ENCODE results near the gene CDK6. TPM values are rescaled to one million over a fixed set of nuclear protein-coding genes. Genes with fewer than 3 reads are reported as not detected.
A peak's percentile ranks its signal among the peaks of the same experiment; 100 is the strongest.

Gene CDK6
- total and polyA plus RNA-seq, 9 of the 15 experiments (the other 6 are each of a cell fraction or from before 2014, with no cell fraction given), result 7.6 to 109 (median 44.4) TPM

DNA sequence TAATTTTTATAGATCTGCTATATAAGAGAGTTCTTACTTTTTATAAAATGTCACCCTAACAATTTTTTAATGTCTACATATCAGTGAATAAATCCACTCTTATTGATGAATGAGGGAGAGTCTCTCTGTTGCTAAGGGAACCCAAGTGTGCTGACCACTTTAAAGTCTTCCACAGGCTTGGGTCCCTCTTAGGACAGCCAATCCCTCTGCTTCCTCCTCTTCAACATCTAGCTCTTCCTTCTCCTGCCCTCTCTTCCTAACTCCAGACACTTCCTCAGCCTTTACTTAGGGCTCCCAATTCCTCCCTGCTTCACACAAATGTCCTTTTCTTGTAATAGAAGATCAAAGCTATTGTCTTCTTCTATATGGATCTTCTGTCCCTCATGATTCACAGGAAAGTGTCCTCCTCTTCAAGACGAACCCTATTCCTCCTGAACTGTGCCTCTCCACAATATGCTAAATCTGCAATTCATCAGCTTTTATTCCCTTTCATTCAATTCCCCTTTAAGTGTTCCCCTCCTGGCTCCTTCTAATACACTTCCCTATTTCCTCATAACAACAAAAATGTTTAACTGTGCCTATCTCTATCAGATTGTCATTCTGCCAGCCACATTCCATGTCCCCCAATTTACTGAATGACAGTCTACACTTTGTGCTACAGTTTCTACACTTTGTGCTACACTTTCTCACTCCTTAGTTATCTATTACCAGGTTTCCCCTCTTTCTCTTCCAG is 37.7 kb downstream of the CDK6 start:
- Histone ChIP-seq H4K20me1 (replicated peaks; ENCODE audit: control insufficient read depth, insufficient read depth, low read length) (no peaks in the 10 kb centered on the region; the same call in 1 of the 2 replicates), H3K4me3 (no peak overlapping the region), H3K79me2 (ENCODE audit: control insufficient read depth, insufficient read depth, low read length) (peaks cover 86% of the 10 kb centered on the region), H3K4me2 (ENCODE audit: insufficient read depth, low read length) (no peak overlapping the region), H3K27ac (ENCODE audit: extremely low read depth, low read depth, low read length) (no peak overlapping the region), H3K27me3 (ENCODE audit: control insufficient read depth in 2 of 2, insufficient read depth in 2 of 2, low read length in 2 of 2) (no peaks in the 10 kb centered on the region), H3K36me3 (ENCODE audit: control insufficient read depth, insufficient read depth, low read length) (no peaks in the 10 kb centered on the region; the same call in 2 of the 3 replicates), H3K9me3 (replicated peaks; ENCODE audit: control insufficient read depth, insufficient read depth, low read depth, low read length) (no peaks in the 10 kb centered on the region), H3K9me1 (ENCODE audit: control insufficient read depth, insufficient read depth, low read length) (no peaks in the 10 kb centered on the region), H3K9ac (ENCODE audit: insufficient read depth in 1 of 2, low read depth in 2 of 2, low read length in 2 of 2) (no peak overlapping the region), H2AFZ (ENCODE audit: low read depth, low read length) (no peak overlapping the region), H3K4me1 (replicated peaks in 1 of 2; ENCODE audit: control insufficient read depth in 2 of 2, insufficient read depth in 2 of 2, low read length in 2 of 2) (peaks cover 0 to 16% of the 10 kb centered on the region in 2 experiments; a peak in 3 of 5 replicates)
- WGBS (ENCODE audit: insufficient coverage, low coverage, missing lambda C conversion rate), result 5% methylated on average over 1 of the region's 1 CpG
- POLR2A ChIA-PET, result interaction anchor here (1.1 kb wide), 1 partner anchor 14 kb away, joined by 3 read pairs; no protein-coding TSS in a partner anchor
- DNase-seq (ENCODE audit: extremely low read depth in 1 of 4, low spot score in 3 of 4) (peak in 1 of 4 experiments; percentile 29), FAIRE-seq (no peak), ATAC-seq (peak; percentile 39)
- in situ Hi-C loops (cut with MboI), result no loop called here
- intact Hi-C loops (cut with micrococcal nuclease), result no loop called here
- no TSS peak for BruUV-seq (replicated peaks)
- CTCF ChIA-PET (ENCODE audit: low intra/inter-chr PET ratio), result no interaction called here
- TF ChIP-seq ETV6 (IDR thresholded peaks at IDR 0.05; ENCODE audit: borderline replicate concordance in 1 of 2, low read depth in 2 of 2, low read length in 1 of 2), result no peak
- no peak for TF ChIP-seq ETV6 (CRISPR knock-in tag; IDR thresholded peaks at IDR 0.05; ENCODE audit: borderline replicate concordance)
- TF ChIP-seq SNIP1 (IDR thresholded peaks at IDR 0.05; ENCODE audit: low read depth), result no peak
- peak; percentile 94 for TF ChIP-seq SPI1 (IDR thresholded peaks at IDR 0.05; ENCODE audit: borderline replicate concordance, low read depth, low read length)
- no peak for TF ChIP-seq MAZ (CRISPR knock-in tag; conservative IDR thresholded peaks at IDR 0.05 in 1 of 2, IDR thresholded peaks at IDR 0.05 in 1 of 2)
- no peak for TF ChIP-seq RAD21 (CRISPR knock-in tag; conservative IDR thresholded peaks at IDR 0.05 in 1 of 2, IDR thresholded peaks at IDR 0.05 in 1 of 2)
- no peak for TF ChIP-seq ZNF311 (CRISPR knock-in tag; IDR thresholded peaks at IDR 0.05)
- TF ChIP-seq RBM14 (IDR thresholded peaks at IDR 0.05; ENCODE audit: borderline replicate concordance, insufficient read depth, low read depth, low read length), result no peak
- peak; percentile 59; the same call in 1 of the 2 replicates for TF ChIP-seq SMARCA4 (IDR thresholded peaks at IDR 0.05)
- TF ChIP-seq JUN (IDR thresholded peaks at IDR 0.05; ENCODE audit: borderline replicate concordance, low read depth, low read length), result no peak
- no peak for TF ChIP-seq JUN (CRISPR knock-in tag; IDR thresholded peaks at IDR 0.05; ENCODE audit: borderline replicate concordance)
- no peak for TF ChIP-seq ZNF174 (CRISPR knock-in tag; IDR thresholded peaks at IDR 0.05)
- TF ChIP-seq ARID3A (IDR thresholded peaks at IDR 0.05; ENCODE audit: borderline replicate concordance, low read depth, low read length), result no peak
- no peak for TF ChIP-seq E2F8 (IDR thresholded peaks at IDR 0.05; ENCODE audit: low read depth, partially characterized antibody)
- TF ChIP-seq SRF (CRISPR knock-in tag; IDR thresholded peaks at IDR 0.05), result no peak
- TF ChIP-seq NONO (IDR thresholded peaks at IDR 0.05; ENCODE audit: low read depth in 2 of 2, low read length in 1 of 2), result no peak
- TF ChIP-seq MAFG (tag; conservative IDR thresholded peaks at IDR 0.05), result 0 out of 2 replicates have a peak, but pooled peaks have one; percentile 44

Measured in K562 (cell line).